Right atrium auricular region (tissue), 2 donors: ENCODE data around the gene PITPNB. TPM values are rescaled to one million over a fixed set of nuclear protein-coding genes. Genes with fewer than 3 reads are reported as not detected.

ENCODE experiments used
- DNase-seq: peaks from one replicate; pipeline ENCODE4 v3.0.0-alpha.2; 2019; ENCODE audit warnings: low spot score
- H3K27ac ChIP-seq, 2 donors: fragments of 200-600 bp; sonication (generic); 1 replicate in 1 of 2; 2 replicates in 1 of 2; pipeline ENCODE4 v1.5.1; 2016 to 2019
- H3K27me3 ChIP-seq, 2 donors: fragments of 200-600 bp; sonication (generic); one replicate each; pipeline versions ENCODE4 v1.5.1 to v1.6.0; 2017 to 2019
- H3K36me3 ChIP-seq: fragments of 200-600 bp; sonication (generic); one replicate; pipeline ENCODE4 v1.5.1; 2016
- H3K4me1 ChIP-seq, 2 donors: fragments of 200-600 bp; sonication (generic); one replicate each; pipeline versions ENCODE4 v1.5.1 to v1.6.0; 2017 to 2019
- H3K4me3 ChIP-seq, 2 donors: fragments of 200-600 bp; sonication (generic); 1 replicate in 1 of 2; 2 replicates in 1 of 2; pipeline ENCODE4 v1.5.1; 2017 to 2019; ENCODE audit warnings: mild to moderate bottlenecking in 1 of 2, moderate library complexity in 1 of 2
- H3K9me3 ChIP-seq, 2 donors: fragments of 200-600 bp; sonication (generic); one replicate each; pipeline ENCODE4 v1.5.1; 2019
- CTCF ChIP-seq, 2 donors: fragments of 200-600 bp; sonication (generic); IDR thresholded peaks; one replicate each; pipeline ENCODE4 v1.5.1; 2019; ENCODE audit warnings: antibody characterized with exemption in 2 of 2
- total RNA-seq, 2 donors: library from RNA; depleted of rRNA; stranded (reverse); fragments of >200 nt; gene quantifications; one replicate each; pipeline ENCODE4 v1.1.0, GENCODE V29; 2016

PITPNB gene
- total RNA-seq, 2 donors from 2014 or later: 26.3 to 43.0 TPM

- Histone ChIP-seq H3K4me1 (peaks cover 0 to 65% of the 10 kb centered on the region in 2 donors), H3K9me3 (no peaks in the 10 kb centered on the region), H3K27me3 (no peaks in the 10 kb centered on the region), H3K27ac (peak overlapping the region; percentile 55 to 60), H3K36me3 (peaks cover 5% of the 10 kb centered on the region), H3K4me3 (no peak overlapping the region)
- DNase-seq: no peak
- no peak for TF ChIP-seq CTCF (IDR thresholded peaks at IDR 0.05)
Measured at GRCh38 chr22:27881421-27881820, 37.6 kb downstream of the PITPNB start.

- H3K27me3 ChIP-seq: no peaks in the 10 kb centered on the region
- H3K36me3 ChIP-seq: peaks cover 5% of the 10 kb centered on the region
- H3K9me3 ChIP-seq: no peaks in the 10 kb centered on the region
- peak overlapping the region; percentile 55 to 60 for H3K27ac ChIP-seq
- TF ChIP-seq CTCF (IDR thresholded peaks at IDR 0.05): peak; percentile 79 to 88
- peaks cover 0 to 65% of the 10 kb centered on the region in 2 donors for H3K4me1 ChIP-seq
- no peak for DNase-seq
- no peak overlapping the region for H3K4me3 ChIP-seq
Measured at GRCh38 chr22:27880778-27881394, 38.2 kb downstream of the PITPNB start.

- Histone ChIP-seq H3K9me3 (no peaks in the 10 kb centered on the region), H3K27me3 (no peaks in the 10 kb centered on the region), H3K4me1 (peaks cover 0 to 69% of the 10 kb centered on the region in 2 donors), H3K36me3 (peaks cover 5% of the 10 kb centered on the region), H3K4me3 (no peak overlapping the region), H3K27ac (peak overlapping the region in 1 of 2 donors; percentile 60)
- TF ChIP-seq CTCF (IDR thresholded peaks at IDR 0.05): peak; percentile 54 to 68
- DNase-seq: no peak
Measured at GRCh38 chr22:27879923-27880322, 39.1 kb downstream of the PITPNB start.

GRCh38 chr22:27878541-27878940, 40.5 kb downstream of the PITPNB start:
- Histone ChIP-seq H3K27me3 (no peaks in the 10 kb centered on the region), H3K9me3 (no peaks in the 10 kb centered on the region), H3K27ac (no peak overlapping the region), H3K36me3 (peaks cover under 1% of the 10 kb centered on the region), H3K4me1 (peaks cover 0 to 82% of the 10 kb centered on the region in 2 donors), H3K4me3 (no peak overlapping the region)
- no peak for TF ChIP-seq CTCF (IDR thresholded peaks at IDR 0.05)
- no peak for DNase-seq

- Histone ChIP-seq H3K9me3 (no peaks in the 10 kb centered on the region), H3K4me1 (peaks cover 0 to 82% of the 10 kb centered on the region in 2 donors), H3K27ac (no peak overlapping the region), H3K36me3 (no peaks in the 10 kb centered on the region), H3K4me3 (no peak overlapping the region), H3K27me3 (no peaks in the 10 kb centered on the region)
- no peak for TF ChIP-seq CTCF (IDR thresholded peaks at IDR 0.05)
- no peak for DNase-seq
Measured at GRCh38 chr22:27877501-27877900, 41.6 kb downstream of the PITPNB start.

- no peak for TF ChIP-seq CTCF (IDR thresholded peaks at IDR 0.05)
- DNase-seq: no peak
- no peaks in the 10 kb centered on the region for H3K9me3 ChIP-seq
- no peak overlapping the region for H3K4me3 ChIP-seq
- H3K4me1 ChIP-seq: peaks cover 0 to 80% of the 10 kb centered on the region in 2 donors
- no peak overlapping the region for H3K27ac ChIP-seq
- no peaks in the 10 kb centered on the region for H3K27me3 ChIP-seq
- peaks cover 2% of the 10 kb centered on the region for H3K36me3 ChIP-seq
Measured at GRCh38 chr22:27876684-27877083, 42.4 kb downstream of the PITPNB start.
